ENCODE data around the gene HFM1.

Gene HFM1

GRCh38 chr1:91234181-91234580, 170.5 kb downstream of the HFM1 start:
- DNase-seq (ENCODE audit: low spot score): no peak

- DNase-seq (ENCODE audit: low spot score): no peak
Measured at GRCh38 chr1:91226741-91227140, 177.9 kb downstream of the HFM1 start.

- DNase-seq (ENCODE audit: low spot score): no peak
Measured at GRCh38 chr1:91224878-91225277, 179.8 kb downstream of the HFM1 start.

GRCh38 chr1:91221017-91221416, 183.6 kb downstream of the HFM1 start:
- DNase-seq (ENCODE audit: low spot score): no peak

- no peak for DNase-seq (ENCODE audit: low spot score)
Measured at GRCh38 chr1:91217911-91218310, 186.7 kb downstream of the HFM1 start.

All from hepatic stellate cell (primary cell).